CD4-positive, alpha-beta memory T cell (primary cell): ENCODE measurements around the gene HLA-DOA. TPM values are rescaled to one million over a fixed set of nuclear protein-coding genes. Genes with fewer than 3 reads are reported as not detected.

Source experiments
- CTCF ChIA-PET: fragments of 350-600 bp; sonication (Branson Sonifier 250); formaldehyde crosslinking; loops from one replicate; lab custom pipeline; 2021; ENCODE audit warnings: inconsistent platforms; ENCODE audit not compliant: partially characterized antibody; lab: Charles Lee
- POLR2A ChIA-PET: fragments of 350-600 bp; sonication (Branson Sonifier 250); formaldehyde crosslinking; loops from one replicate; lab custom pipeline; 2021; ENCODE audit not compliant: partially characterized antibody; lab: Charles Lee
- DNase-seq, 5 donors: peaks; one replicate each; pipeline versions ENCODE4 v3.0.0 to v3.0.0-alpha.2; 2020 to 2022; ENCODE audit warnings: mixed read lengths in 1 of 5
- H3K27ac ChIP-seq: one replicate; pipeline ENCODE4 v1.7.0; 2013; ENCODE audit warnings: low read depth, low read length
- H3K27me3 ChIP-seq: 2 replicates; pipeline ENCODE4 v1.7.0; 2013; ENCODE audit warnings: mild to moderate bottlenecking, low read length, moderate library complexity; ENCODE audit not compliant: insufficient read depth
- H3K36me3 ChIP-seq: 2 replicates; pipeline ENCODE4 v1.7.0; 2013; ENCODE audit warnings: mild to moderate bottlenecking, low read length, moderate library complexity; ENCODE audit not compliant: insufficient read depth
- H3K4me1 ChIP-seq: 2 replicates; pipeline ENCODE4 v1.7.0; 2013; ENCODE audit warnings: mild to moderate bottlenecking, low read length, moderate library complexity; ENCODE audit not compliant: insufficient read depth
- H3K4me3 ChIP-seq, 2 donors: one replicate each; pipeline ENCODE4 v1.7.0; 2013; ENCODE audit warnings: low read length in 2 of 2, mild to moderate bottlenecking in 1 of 2
- H3K9me3 ChIP-seq, 2 donors: one replicate each; pipeline ENCODE4 v1.7.0; 2013; ENCODE audit warnings: low read length in 2 of 2, control low read depth in 1 of 2; ENCODE audit not compliant: control insufficient read depth in 1 of 2
- H3K27ac Mint-ChIP-seq, 7 donors: one replicate each; pipeline ENCODE4 v1.8.0; 2020 to 2021; ENCODE audit warnings: mixed read lengths in 7 of 7, mild to moderate bottlenecking in 6 of 7, inconsistent platforms in 3 of 7, moderate library complexity in 3 of 7
- H3K27me3 Mint-ChIP-seq, 2 donors: one replicate each; pipeline ENCODE4 v1.8.0; 2020 to 2021; ENCODE audit warnings: mixed read lengths in 2 of 2
- H3K36me3 Mint-ChIP-seq, 2 donors: one replicate each; pipeline ENCODE4 v1.8.0; 2020 to 2021; ENCODE audit warnings: mixed read lengths in 2 of 2, inconsistent platforms in 1 of 2, mild to moderate bottlenecking in 1 of 2
- H3K4me1 Mint-ChIP-seq, 4 donors: one replicate each; pipeline ENCODE4 v1.8.0; 2020 to 2021; ENCODE audit warnings: mixed read lengths in 4 of 4, mild to moderate bottlenecking in 1 of 4
- H3K4me3 Mint-ChIP-seq, 8 donors: one replicate each; pipeline ENCODE4 v1.8.0; 2020 to 2021; ENCODE audit warnings: mixed read lengths in 8 of 8, mild to moderate bottlenecking in 7 of 8, moderate library complexity in 6 of 8, inconsistent platforms in 3 of 8
- H3K9me3 Mint-ChIP-seq, 8 donors: one replicate each; pipeline ENCODE4 v1.8.0; 2020 to 2021; ENCODE audit warnings: mixed read lengths in 8 of 8, mild to moderate bottlenecking in 5 of 8, inconsistent platforms in 3 of 8, moderate library complexity in 1 of 8
- intact Hi-C: fragments of 100-400 bp; cut with micrococcal nuclease; formaldehyde crosslinking; loops from one replicate; pipeline ENCODE4 v1.15.1; 2023
- polyA plus RNA-seq, 2 donors: library from polyadenylated mRNA; unstranded; fragments of 300-500 nt; fragmentation: Illumina TruSeq; gene quantifications; one replicate each; pipeline ENCODE4 v1.2.3, GENCODE V29; 2021
- total RNA-seq, 2 experiments: library from RNA; stranded (reverse); gene quantifications; one replicate each; pipeline ENCODE4 v1.2.3, GENCODE V29; 2021

Gene HLA-DOA
- total and polyA plus RNA-seq, 4 experiments from 2014 or later: 0.69 to 1.8 (median 1.4) TPM; not detected in 1

DNA sequence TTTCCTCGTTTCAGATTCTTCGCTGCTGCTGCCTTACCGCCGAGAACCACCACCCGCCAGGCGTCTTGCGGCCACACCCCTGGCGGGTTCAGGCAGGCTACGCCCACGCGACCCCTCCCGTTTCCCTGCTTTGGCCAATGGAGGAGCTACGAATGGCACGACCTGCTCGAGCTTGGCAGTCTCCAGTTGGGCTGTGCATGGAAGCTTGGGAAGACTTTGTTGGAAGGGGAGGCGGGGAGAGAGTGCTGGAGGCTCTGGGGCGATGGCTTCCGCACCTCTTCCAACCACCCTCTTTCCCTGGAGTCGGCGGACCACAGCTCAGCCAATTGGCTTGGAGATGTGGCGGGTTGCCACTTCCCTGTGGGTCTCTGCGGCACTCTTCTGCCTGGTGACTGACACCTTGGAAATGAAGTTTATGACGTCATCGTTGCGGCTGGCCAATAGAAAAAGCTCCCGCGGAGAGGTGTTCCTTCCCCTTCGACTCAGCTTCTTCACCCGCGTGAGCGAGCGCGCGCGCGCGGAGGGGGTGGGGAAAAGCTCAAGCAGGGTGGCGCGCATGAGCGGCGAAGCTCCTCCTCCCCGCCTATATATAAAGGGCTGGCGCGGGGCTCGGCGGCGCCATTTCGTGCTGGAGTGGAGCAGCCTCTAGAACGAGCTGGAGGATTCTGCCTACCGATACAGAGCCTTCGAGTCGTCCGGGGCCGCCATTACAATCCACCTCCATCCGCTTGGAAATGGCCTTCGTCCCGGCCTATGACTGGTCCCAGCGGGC lies 37.6 kb downstream of the HLA-DOA start:
- POLR2A ChIA-PET: interaction anchor here (0.5 to 24.6 kb wide), 87 partner anchors 3 to 1700 kb away, joined by 3 to 698 read pairs (median 5); partner anchors contain the start of genes ABHD16A, ATF6B, B3GALT4 and BAG6
- Mint-ChIP-seq H3K4me3 (peak overlapping the region; percentile 91 to 99 (median 95)), H3K36me3 (peaks cover 38 to 76% of the 10 kb centered on the region in 2 donors), H3K4me1 (peaks cover 26 to 84% (median 33%) of the 10 kb centered on the region in 4 donors), H3K27me3 (no peaks in the 10 kb centered on the region), H3K9me3 (peaks cover 0 to 17% (median 0%) of the 10 kb centered on the region in 8 donors), H3K27ac (peak overlapping the region; percentile 99 to 100 (median 100))
- peak; percentile 100 for DNase-seq
- no peaks in the 10 kb centered on the region for H3K27me3 ChIP-seq
- peaks cover 36% of the 10 kb centered on the region for H3K4me1 ChIP-seq
- CTCF ChIA-PET: interaction anchor here (0.8 to 22.2 kb wide), 15 partner anchors 8 to 1000 kb away, joined by 3 to 631 read pairs (median 9); partner anchors contain the start of genes DXO, HLA-DMA, HLA-DMB and PSMB8
- H3K27ac ChIP-seq: peak overlapping the region; percentile 95
- H3K36me3 ChIP-seq: peaks cover 26% of the 10 kb centered on the region
- intact Hi-C loops: loop anchor here (1.0 to 5.0 kb wide), 7 partner anchors 18 to 1266 kb away; partner anchors contain the start of genes AGPAT1, HLA-DMA, HMGA1 and PSMB8
- H3K9me3 ChIP-seq: no peaks in the 10 kb centered on the region
- H3K4me3 ChIP-seq: peak overlapping the region; percentile 90 to 95

DNA sequence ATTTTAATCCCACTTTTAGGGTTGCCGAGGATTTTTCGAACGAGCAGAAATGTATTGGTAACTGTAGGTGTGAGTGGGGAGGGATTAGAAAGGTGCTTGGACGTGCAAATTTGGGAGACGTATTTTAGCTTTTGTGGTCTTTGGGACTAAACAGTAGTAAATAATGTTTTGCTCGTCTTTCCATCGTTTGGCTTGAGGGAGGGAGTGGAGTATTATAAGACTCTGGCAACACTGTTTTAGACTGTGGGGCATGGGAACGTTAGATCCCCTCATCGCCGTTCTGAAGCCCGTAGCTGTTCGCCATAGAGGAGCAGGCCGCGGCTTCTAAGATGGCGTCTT lies 38.2 kb downstream of the HLA-DOA start:
- H3K4me1 ChIP-seq: peaks cover 36% of the 10 kb centered on the region
- H3K4me3 Mint-ChIP-seq: peak overlapping the region; percentile 91 to 99 (median 95)
- peaks cover 0 to 17% (median 0%) of the 10 kb centered on the region in 8 donors for H3K9me3 Mint-ChIP-seq
- H3K36me3 ChIP-seq: peaks cover 20% of the 10 kb centered on the region
- peaks cover 25 to 84% (median 33%) of the 10 kb centered on the region in 4 donors for H3K4me1 Mint-ChIP-seq
- H3K27me3 Mint-ChIP-seq: no peaks in the 10 kb centered on the region
- peak overlapping the region; percentile 77 to 90 for H3K4me3 ChIP-seq
- DNase-seq: no peak
- H3K27ac ChIP-seq: peak overlapping the region; percentile 95
- peaks cover 33 to 70% of the 10 kb centered on the region in 2 donors for H3K36me3 Mint-ChIP-seq
- intact Hi-C loops: loop anchor here (2.0 to 5.0 kb wide), 4 partner anchors 346 to 1266 kb away; partner anchors contain the start of genes AGPAT1, HMGA1, RNF5 and ZBTB22
- CTCF ChIA-PET: interaction anchor here (0.8 to 22.2 kb wide), 15 partner anchors 8 to 999 kb away, joined by 3 to 631 read pairs (median 9); partner anchors contain the start of genes DXO, HLA-DMA, HLA-DMB and PSMB8
- H3K27ac Mint-ChIP-seq: peak overlapping the region; percentile 99 to 100 (median 100)
- no peaks in the 10 kb centered on the region for H3K9me3 ChIP-seq
- no peaks in the 10 kb centered on the region for H3K27me3 ChIP-seq
- POLR2A ChIA-PET: interaction anchor here (0.5 to 24.6 kb wide), 57 partner anchors 3 to 1430 kb away, joined by 3 to 698 read pairs (median 6); partner anchors contain the start of genes ATF6B, B3GALT4, BRD2 and CUTA

DNA sequence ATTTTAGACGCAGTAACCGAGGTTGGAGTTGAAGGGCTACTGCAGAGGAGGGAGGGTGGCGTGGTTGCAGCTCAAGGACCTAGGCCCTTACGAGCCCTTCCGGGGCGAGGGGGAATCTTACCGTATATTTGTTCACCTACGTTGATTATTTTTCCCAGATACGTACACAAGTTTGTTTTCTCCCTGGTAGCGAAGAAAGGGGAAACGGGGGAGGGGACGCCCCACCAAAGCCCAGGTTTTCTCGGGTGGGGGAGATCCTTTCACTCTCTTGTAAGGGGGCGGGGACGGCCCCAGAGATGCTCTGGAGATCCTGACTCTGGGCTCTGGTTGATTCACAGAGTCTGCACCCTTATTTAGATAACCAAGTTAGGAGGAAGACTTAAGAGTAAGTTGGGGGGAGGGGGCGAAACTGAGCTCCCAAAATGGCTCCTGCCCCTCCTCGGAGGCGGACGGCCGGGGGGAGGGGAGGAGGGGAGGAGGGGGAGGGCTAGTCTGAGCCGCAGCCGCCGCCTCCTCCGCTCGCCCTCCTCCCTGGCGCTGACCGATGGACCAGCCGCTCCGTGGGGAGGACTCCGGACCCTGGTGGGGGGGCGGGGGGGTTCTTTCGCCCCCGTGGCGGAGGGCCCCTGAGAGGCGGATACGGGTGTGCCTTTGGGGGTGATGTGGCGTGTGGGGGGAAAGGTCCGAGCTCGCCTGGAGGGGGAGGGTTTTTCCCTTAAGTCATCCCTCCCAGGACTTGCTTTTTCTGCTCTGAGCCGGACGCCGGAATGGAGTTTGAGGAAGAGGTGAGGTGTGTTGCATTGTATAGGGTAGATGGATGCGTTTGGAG lies 38.8 kb downstream of the HLA-DOA start:
- Mint-ChIP-seq H3K27ac (peak overlapping the region; percentile 99 to 100 (median 100)), H3K36me3 (peaks cover 27 to 65% of the 10 kb centered on the region in 2 donors), H3K9me3 (peaks cover 0 to 17% (median 0%) of the 10 kb centered on the region in 8 donors), H3K4me3 (peak overlapping the region; percentile 92 to 99 (median 95)), H3K27me3 (no peaks in the 10 kb centered on the region), H3K4me1 (peaks cover 24 to 83% (median 32%) of the 10 kb centered on the region in 4 donors)
- POLR2A ChIA-PET: interaction anchor here (0.5 to 24.6 kb wide), 34 partner anchors 2 to 1231 kb away, joined by 3 to 698 read pairs (median 10); partner anchors contain the start of genes B3GALT4, BRD2, GPSM3 and HLA-DMA
- Histone ChIP-seq H3K4me3 (peak overlapping the region; percentile 90 to 96), H3K9me3 (no peaks in the 10 kb centered on the region), H3K36me3 (peaks cover 14% of the 10 kb centered on the region), H3K27me3 (no peaks in the 10 kb centered on the region), H3K27ac (peak overlapping the region; percentile 95), H3K4me1 (peaks cover 36% of the 10 kb centered on the region)
- CTCF ChIA-PET: interaction anchor here (1.2 to 22.2 kb wide), 10 partner anchors 7 to 132 kb away, joined by 3 to 631 read pairs (median 18); partner anchors contain the start of genes HLA-DMA, HLA-DMB, PSMB8 and PSMB9
- intact Hi-C loops: loop anchor here (2.0 to 5.0 kb wide), 4 partner anchors 346 to 1267 kb away; partner anchors contain the start of genes AGPAT1, HMGA1, RNF5 and ZBTB22
- peak; percentile 63 to 79 (median 66) for DNase-seq

GRCh38 chr6:32969685-32970412 lies 39.5 kb downstream of the HLA-DOA start:
- H3K36me3 Mint-ChIP-seq: peaks cover 25 to 58% of the 10 kb centered on the region in 2 donors
- ChIA-PET CTCF (interaction anchor here (2.0 to 22.2 kb wide), 7 partner anchors 10 to 132 kb away, joined by 6 to 537 read pairs (median 37); partner anchors contain the start of genes HLA-DMA and TAP2), POLR2A (interaction anchor here (0.6 to 24.6 kb wide), 15 partner anchors 1 to 841 kb away, joined by 3 to 698 read pairs (median 28); partner anchors contain the start of genes B3GALT4, BRD2, HLA-DMA and HLA-DMB)
- Histone ChIP-seq H3K36me3 (peaks cover 7% of the 10 kb centered on the region), H3K27ac (peak overlapping the region; percentile 95), H3K4me1 (peaks cover 36% of the 10 kb centered on the region), H3K27me3 (no peaks in the 10 kb centered on the region), H3K4me3 (peak overlapping the region; percentile 90 to 96), H3K9me3 (no peaks in the 10 kb centered on the region)
- H3K9me3 Mint-ChIP-seq: peaks cover 0 to 17% (median 0%) of the 10 kb centered on the region in 8 donors
- peak overlapping the region; percentile 94 to 100 (median 98) for H3K27ac Mint-ChIP-seq
- intact Hi-C loops: loop anchor here (2.0 to 5.0 kb wide), 5 partner anchors 83 to 1267 kb away; partner anchors contain the start of genes AGPAT1, HMGA1, RNF5 and ZBTB22
- peak; percentile 64 to 76 (median 66) for DNase-seq
- H3K4me1 Mint-ChIP-seq: peaks cover 24 to 83% (median 32%) of the 10 kb centered on the region in 4 donors
- H3K27me3 Mint-ChIP-seq: no peaks in the 10 kb centered on the region
- H3K4me3 Mint-ChIP-seq: peak overlapping the region; percentile 83 to 96 (median 94)

GRCh38 chr6:32968867-32969684 lies 40.3 kb downstream of the HLA-DOA start:
- Histone ChIP-seq H3K4me1 (peaks cover 32% of the 10 kb centered on the region), H3K9me3 (no peaks in the 10 kb centered on the region), H3K36me3 (no peaks in the 10 kb centered on the region), H3K4me3 (peak overlapping the region; percentile 90 to 96), H3K27me3 (no peaks in the 10 kb centered on the region), H3K27ac (peak overlapping the region; percentile 95)
- ChIA-PET POLR2A (interaction anchor here (0.6 to 24.6 kb wide), 12 partner anchors 10 to 1196 kb away, joined by 3 to 698 read pairs (median 90); partner anchors contain the start of genes FKBPL, HLA-DMA, HLA-DMB and PSMB8), CTCF (interaction anchor here (0.7 to 22.2 kb wide), 9 partner anchors 11 to 131 kb away, joined by 4 to 537 read pairs (median 23); partner anchors contain the start of genes HLA-DMA and TAP2)
- peaks cover 25 to 50% of the 10 kb centered on the region in 2 donors for H3K36me3 Mint-ChIP-seq
- peak overlapping the region; percentile 83 to 96 (median 94) for H3K4me3 Mint-ChIP-seq
- H3K27me3 Mint-ChIP-seq: no peaks in the 10 kb centered on the region
- H3K27ac Mint-ChIP-seq: peak overlapping the region; percentile 94 to 100 (median 98)
- peak; percentile 43 to 78 (median 49) for DNase-seq
- peaks cover 0 to 17% (median 0%) of the 10 kb centered on the region in 8 donors for H3K9me3 Mint-ChIP-seq
- intact Hi-C loops: loop anchor here (1.0 to 5.0 kb wide), 3 partner anchors 28 to 231 kb away; partner anchors contain the start of genes HLA-DMB, RXRB and SLC39A7
- H3K4me1 Mint-ChIP-seq: peaks cover 23 to 80% (median 33%) of the 10 kb centered on the region in 4 donors
